ENCODE data around the gene AATF. TPM values are rescaled to one million over a fixed set of nuclear protein-coding genes. Genes with fewer than 3 reads are reported as not detected.

Gene AATF
- total RNA-seq, 1 donor from 2014 or later, result 48.0 TPM

DNA sequence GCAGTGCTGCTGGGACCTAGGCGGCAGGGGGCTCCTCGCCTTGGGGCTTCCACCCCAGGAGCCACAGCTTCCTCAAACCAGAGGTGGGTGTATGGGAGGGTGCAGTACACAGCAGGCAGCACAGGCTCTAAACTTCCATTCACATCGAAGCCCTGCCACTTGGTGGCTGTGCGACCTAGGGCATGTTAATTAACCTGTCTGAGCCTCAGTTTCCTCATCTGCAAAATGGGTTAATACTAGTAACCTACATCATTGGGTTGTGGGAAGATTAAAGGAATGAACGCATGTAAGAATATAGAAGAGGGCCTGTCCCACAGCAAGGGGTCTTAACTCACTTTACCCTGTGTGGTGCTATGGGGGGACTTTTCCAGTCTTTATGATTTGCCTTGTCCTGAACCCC is 38.2 kb upstream of the AATF start:
- H3K27ac Mint-ChIP-seq, result no peak overlapping the region
- DNase-seq (ENCODE audit: extremely low spot score, unreplicated experiment), result no peak
- TF ChIP-seq, protein P1, sequence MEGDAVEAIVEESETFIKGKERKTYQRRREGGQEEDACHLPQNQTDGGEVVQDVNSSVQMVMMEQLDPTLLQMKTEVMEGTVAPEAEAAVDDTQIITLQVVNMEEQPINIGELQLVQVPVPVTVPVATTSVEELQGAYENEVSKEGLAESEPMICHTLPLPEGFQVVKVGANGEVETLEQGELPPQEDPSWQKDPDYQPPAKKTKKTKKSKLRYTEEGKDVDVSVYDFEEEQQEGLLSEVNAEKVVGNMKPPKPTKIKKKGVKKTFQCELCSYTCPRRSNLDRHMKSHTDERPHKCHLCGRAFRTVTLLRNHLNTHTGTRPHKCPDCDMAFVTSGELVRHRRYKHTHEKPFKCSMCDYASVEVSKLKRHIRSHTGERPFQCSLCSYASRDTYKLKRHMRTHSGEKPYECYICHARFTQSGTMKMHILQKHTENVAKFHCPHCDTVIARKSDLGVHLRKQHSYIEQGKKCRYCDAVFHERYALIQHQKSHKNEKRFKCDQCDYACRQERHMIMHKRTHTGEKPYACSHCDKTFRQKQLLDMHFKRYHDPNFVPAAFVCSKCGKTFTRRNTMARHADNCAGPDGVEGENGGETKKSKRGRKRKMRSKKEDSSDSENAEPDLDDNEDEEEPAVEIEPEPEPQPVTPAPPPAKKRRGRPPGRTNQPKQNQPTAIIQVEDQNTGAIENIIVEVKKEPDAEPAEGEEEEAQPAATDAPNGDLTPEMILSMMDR (conservative IDR thresholded peaks at IDR 0.05), result no peak
- no peaks in the 10 kb centered on the region for H3K4me1 Mint-ChIP-seq (ENCODE audit: unreplicated experiment)
- no peaks in the 10 kb centered on the region for H3K36me3 Mint-ChIP-seq
- H3K27me3 Mint-ChIP-seq, result peaks cover 15% of the 10 kb centered on the region
- no peaks in the 10 kb centered on the region for H3K9me3 Mint-ChIP-seq
- no peak overlapping the region for H3K4me3 Mint-ChIP-seq

DNA sequence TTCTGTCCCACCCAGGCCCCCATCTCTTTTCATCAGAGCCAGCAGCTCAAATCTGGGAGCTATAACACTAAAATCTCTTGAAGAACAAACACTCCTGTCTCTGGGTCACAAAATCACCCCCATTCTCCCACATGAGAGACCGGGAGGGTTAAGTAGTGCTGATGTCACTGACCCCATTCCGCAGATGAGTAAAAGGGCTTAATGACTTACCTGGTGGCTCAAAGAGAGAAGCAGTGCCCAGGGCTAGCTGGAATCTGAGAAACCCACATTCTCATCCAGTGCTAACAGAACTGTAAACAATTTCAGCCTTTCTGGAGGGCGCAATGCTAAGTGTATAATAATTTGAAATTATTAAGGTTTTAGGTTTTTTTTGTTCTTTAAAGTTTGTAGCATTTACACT is 37.8 kb upstream of the AATF start:
- no peaks in the 10 kb centered on the region for H3K9me3 Mint-ChIP-seq
- H3K36me3 Mint-ChIP-seq, result no peaks in the 10 kb centered on the region
- H3K4me3 Mint-ChIP-seq, result no peak overlapping the region
- peaks cover 15% of the 10 kb centered on the region for H3K27me3 Mint-ChIP-seq
- H3K27ac Mint-ChIP-seq, result no peak overlapping the region
- DNase-seq (ENCODE audit: extremely low spot score, unreplicated experiment), result no peak
- TF ChIP-seq, protein P1 (conservative IDR thresholded peaks at IDR 0.05), result no peak
- no peaks in the 10 kb centered on the region for H3K4me1 Mint-ChIP-seq (ENCODE audit: unreplicated experiment)

DNA sequence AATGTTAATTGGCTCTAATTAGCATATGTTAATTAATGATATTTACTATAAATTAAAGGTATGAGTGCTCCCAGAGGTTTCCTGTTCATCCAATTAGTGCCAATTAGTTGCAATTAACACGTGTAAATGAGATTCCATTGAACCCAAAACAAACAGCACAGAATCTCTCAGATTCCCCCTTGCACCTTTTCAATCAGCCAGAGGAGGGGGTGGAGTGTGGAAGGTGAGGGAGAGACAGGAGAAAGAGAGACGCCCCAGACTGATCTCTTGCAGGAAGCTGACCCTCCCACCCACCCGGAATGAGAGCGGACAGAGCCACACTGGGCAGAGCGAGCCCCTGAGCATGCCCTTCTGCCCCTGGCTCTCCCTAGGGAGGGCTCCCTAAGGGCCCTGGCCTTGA is 35.6 kb upstream of the AATF start:
- no peak overlapping the region for H3K4me3 Mint-ChIP-seq

DNA sequence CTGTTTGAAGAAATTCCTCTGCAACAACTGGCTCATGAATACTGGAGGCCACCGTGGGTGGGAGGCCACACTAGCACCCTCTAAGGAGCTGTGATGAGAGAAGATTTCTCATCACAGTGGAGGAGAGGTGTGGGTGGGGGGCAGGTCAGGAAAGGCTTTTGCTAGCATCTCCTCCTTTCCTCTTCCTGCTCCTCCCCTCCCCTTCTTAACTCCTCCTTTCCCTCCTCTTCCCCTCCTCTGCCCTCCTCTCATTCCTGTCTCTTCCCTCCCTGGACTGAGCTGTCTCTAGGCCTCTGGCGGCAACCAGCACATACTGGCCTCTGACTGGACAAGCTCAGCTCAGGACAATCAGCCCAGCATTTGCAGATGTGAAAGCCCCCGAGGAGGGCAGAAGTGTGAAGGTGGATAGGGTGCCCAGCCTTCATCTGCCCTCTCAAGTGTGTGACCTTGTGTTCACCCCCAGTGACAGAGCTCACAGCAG is 30.5 kb upstream of the AATF start:
- H3K27ac Mint-ChIP-seq, result peak overlapping the region; percentile 43
- no peaks in the 10 kb centered on the region for H3K36me3 Mint-ChIP-seq
- peak overlapping the region; percentile 22 for H3K4me3 Mint-ChIP-seq
- DNase-seq (ENCODE audit: extremely low spot score, unreplicated experiment), result no peak
- TF ChIP-seq, protein P1 (conservative IDR thresholded peaks at IDR 0.05), result no peak
- H3K4me1 Mint-ChIP-seq (ENCODE audit: unreplicated experiment), result peaks cover 46% of the 10 kb centered on the region
- H3K27me3 Mint-ChIP-seq, result peaks cover 11% of the 10 kb centered on the region
- no peaks in the 10 kb centered on the region for H3K9me3 Mint-ChIP-seq

More for the DNA sequence above, 35.6 kb upstream of the AATF start:
- TF ChIP-seq, protein P1 (conservative IDR thresholded peaks at IDR 0.05), result no peak
- H3K27me3 Mint-ChIP-seq, result peaks cover 8% of the 10 kb centered on the region
- H3K9me3 Mint-ChIP-seq, result no peaks in the 10 kb centered on the region
- peaks cover 4% of the 10 kb centered on the region for H3K4me1 Mint-ChIP-seq (ENCODE audit: unreplicated experiment)
- no peaks in the 10 kb centered on the region for H3K36me3 Mint-ChIP-seq
- H3K27ac Mint-ChIP-seq, result no peak overlapping the region
- DNase-seq (ENCODE audit: extremely low spot score, unreplicated experiment), result no peak

DNA sequence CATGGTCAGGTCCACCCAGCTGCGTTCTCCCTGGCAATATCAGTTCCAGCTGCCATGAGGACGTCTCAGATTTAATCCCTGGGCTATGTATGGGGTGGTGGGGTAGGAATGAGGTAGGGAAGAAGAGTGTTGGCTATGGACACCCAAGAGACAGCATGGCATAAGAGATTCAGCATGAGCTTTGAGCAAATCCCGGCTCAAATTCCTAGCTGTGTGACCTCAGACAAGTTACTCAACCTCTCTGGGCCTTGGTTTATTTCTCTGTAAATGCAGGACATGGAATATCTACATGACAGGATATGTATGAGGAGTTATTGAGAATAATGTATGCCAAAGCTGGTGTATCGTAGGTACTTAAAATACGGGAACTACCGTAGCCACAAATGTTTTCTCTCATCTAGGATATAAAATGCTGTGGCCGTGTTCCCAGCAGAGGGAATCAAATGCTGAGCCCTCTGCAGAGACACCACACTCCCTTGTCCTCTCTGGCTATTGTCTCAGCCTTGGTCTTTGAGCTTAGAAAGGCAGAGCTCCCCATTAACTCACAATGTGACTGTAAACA is 29.3 kb upstream of the AATF start:
- Mint-ChIP-seq H3K36me3 (no peaks in the 10 kb centered on the region), H3K27me3 (peaks cover 15% of the 10 kb centered on the region), H3K4me3 (no peak overlapping the region), H3K9me3 (no peaks in the 10 kb centered on the region), H3K4me1 (ENCODE audit: unreplicated experiment) (peaks cover 54% of the 10 kb centered on the region), H3K27ac (no peak overlapping the region)
- TF ChIP-seq, protein P1 (conservative IDR thresholded peaks at IDR 0.05), result no peak
- no peak for DNase-seq (ENCODE audit: extremely low spot score, unreplicated experiment)
